GM12878 (cell line): Measurements from ENCODE around the gene MYRFL. TPM values are rescaled to one million over a fixed set of nuclear protein-coding genes. Genes with fewer than 3 reads are reported as not detected.

ENCODE experiments used
- ATAC-seq: fragments of 200-7000 bp; cut with Tn5 transposase; 3 replicates; pipeline ENCODE4 v1.9.1; 2020; ENCODE audit warnings: mild to moderate bottlenecking, moderate library complexity
- BruUV-seq: library from RNA; stranded (reverse); fragments of 400-500 nt; replicated peaks from 2 replicates; lab custom pipeline; 2021; lab: Mats Ljungman, UMichigan
- CTCF ChIA-PET: fragments of 300-600 bp; sonication (Branson Sonifier 250); formaldehyde crosslinking; extraction: SDS; loops from one replicate; lab custom pipeline; 2021; ENCODE audit warnings: inconsistent platforms; lab: Yijun Ruan, JAX
- POLR2A ChIA-PET: fragments of 350-600 bp; formaldehyde crosslinking; extraction: SDS; loops from one replicate; lab custom pipeline; 2021; ENCODE audit warnings: inconsistent platforms; lab: Charles Lee
- RAD21 ChIA-PET: fragments of 300-600 bp; sonication (Branson Sonifier 250); formaldehyde crosslinking; loops from one replicate; lab custom pipeline; 2023; ENCODE audit warnings: antibody characterized with exemption; ENCODE audit not compliant: unreplicated experiment; lab: Charles Lee
- SMC1A ChIA-PET: fragments of 300-600 bp; sonication (Branson Sonifier 250); formaldehyde crosslinking; loops from one replicate; lab custom pipeline; 2023; ENCODE audit not compliant: unreplicated experiment, uncharacterized antibody; lab: Charles Lee
- DNase-seq: peaks from one replicate; pipeline ENCODE4 v3.0.0-alpha.2; 2011; ENCODE audit warnings: low read depth, low spot score
- FAIRE-seq: peaks from 3 replicates; lab custom pipeline; 2011; peaks lifted over from hg19 to GRCh38; lab: Jason Lieb, UNC
- H2AFZ ChIP-seq: 2 replicates; pipeline ENCODE4 v1.6.0; 2011; ENCODE audit warnings: low read depth, low read length, control low read depth; ENCODE audit not compliant: control insufficient read depth
- H3K27ac ChIP-seq: 2 replicates; pipeline ENCODE4 v1.5.1; 2011; ENCODE audit warnings: control low read depth; ENCODE audit not compliant: control insufficient read depth, insufficient read depth
- H3K27me3 ChIP-seq, 2 experiments: replicated peaks in 1 of 2; 2 replicates each; pipeline versions ENCODE4 v1.6.0 to v1.6.1; 2011; ENCODE audit warnings: low read length in 1 of 2; ENCODE audit not compliant: control insufficient read depth in 2 of 2, insufficient read depth in 2 of 2
- H3K36me3 ChIP-seq, 2 experiments: 2 replicates each; pipeline ENCODE4 v1.5.1; 2011; ENCODE audit warnings: low read length in 1 of 2; ENCODE audit not compliant: control insufficient read depth in 2 of 2, insufficient read depth in 2 of 2
- H3K4me1 ChIP-seq: 2 replicates; pipeline ENCODE4 v1.6.1; 2011; ENCODE audit warnings: mild to moderate bottlenecking, low read length, moderate library complexity, mixed read lengths; ENCODE audit not compliant: control insufficient read depth, insufficient read depth
- H3K4me2 ChIP-seq: 2 replicates; pipeline ENCODE4 v1.6.0; 2011; ENCODE audit warnings: control low read depth; ENCODE audit not compliant: control insufficient read depth, insufficient read depth
- H3K4me3 ChIP-seq: fragments of 200-600 bp; sonication (generic); 2 replicates; pipeline ENCODE4 v1.5.1; 2016
- H3K79me2 ChIP-seq: 2 replicates; pipeline ENCODE4 v1.6.0; 2011; ENCODE audit warnings: low read length; ENCODE audit not compliant: control insufficient read depth, insufficient read depth
- H3K9ac ChIP-seq: 2 replicates; pipeline ENCODE4 v1.8.0; 2011; ENCODE audit warnings: low read length, control low read depth, mixed read lengths; ENCODE audit not compliant: control insufficient read depth, insufficient read depth
- H3K9me3 ChIP-seq: replicated peaks from 3 replicates; pipeline ENCODE4 v1.5.1; 2011; ENCODE audit warnings: mild to moderate bottlenecking, low read length; ENCODE audit not compliant: control insufficient read depth, insufficient read depth
- H4K20me1 ChIP-seq: 2 replicates; pipeline ENCODE4 v1.6.0; 2011; ENCODE audit not compliant: control insufficient read depth, insufficient read depth
- ATF2 ChIP-seq: IDR thresholded peaks from 2 replicates; pipeline ENCODE4 v1.6.1; 2012; ENCODE audit warnings: low read length, inconsistent platforms
- ELK1 ChIP-seq: IDR thresholded peaks from 2 replicates; pipeline ENCODE4 v1.6.1; 2012; ENCODE audit warnings: low read depth, low read length, improper control_type of control experiment
- HCFC1 ChIP-seq: fragments of 150-350 bp; IDR thresholded peaks from 2 replicates; pipeline ENCODE4 v1.6.1; 2014; ENCODE audit warnings: low read length
- HSF1 ChIP-seq: fragments of 150-350 bp; IDR thresholded peaks from 2 replicates; pipeline ENCODE4 v1.6.1; 2014; ENCODE audit warnings: mild to moderate bottlenecking, low read depth, low read length
- MYB ChIP-seq: fragments of 150-350 bp; IDR thresholded peaks from 2 replicates; pipeline ENCODE4 v1.6.1; 2014; ENCODE audit warnings: mild to moderate bottlenecking, low read depth, low read length, borderline replicate concordance
- NKRF ChIP-seq: fragments of 450-650 bp; conservative IDR thresholded peaks from 2 replicates; pipeline ENCODE4 v1.6.1; 2017; ENCODE audit warnings: mild to moderate bottlenecking, moderate library complexity
- USF1 ChIP-seq: IDR thresholded peaks from 2 replicates; pipeline ENCODE4 v1.6.1; 2011; ENCODE audit warnings: borderline replicate concordance, low read depth, mild to moderate bottlenecking, moderate library complexity, mixed read lengths, low read length; ENCODE audit not compliant: insufficient read depth; ENCODE audit errors: extremely low read length
- WGBS: methylation state at CpG from one replicate; pipeline ENCODE4 v1.1.6; 2016; ENCODE audit warnings: low lambda C conversion rate; ENCODE audit not compliant: insufficient replicate concordance, insufficient coverage; ENCODE audit errors: missing lambda C conversion rate; 5-methylcytosine and 5-hydroxymethylcytosine counted together
- in situ Hi-C: fragments of 300-500 bp; cut with MboI; formaldehyde crosslinking; loops from 9 replicates; pipeline ENCODE4 v1.14.3; 2018; ENCODE audit warnings: mixed read lengths
- intact Hi-C: fragments of 100-400 bp; cut with micrococcal nuclease; formaldehyde crosslinking; loops from one replicate; pipeline ENCODE4 v1.14.2; 2022; ENCODE audit not compliant: unreplicated experiment
- polyA plus RNA-seq, 11 experiments: library from polyadenylated mRNA; depleted of rRNA in 4 of 11; unstranded in 6 of 11; stranded (reverse) in 5 of 11; fragments of >200 nt; fragmentation: Nextera tagmentation in 4 of 11; fragmentation: Illumina TruSeq in 1 of 11; extraction: Ambion mirVana in 4 of 11; extraction: Trizol in 1 of 11; gene quantifications; 1 replicate in 1 of 11; 2 replicates in 10 of 11; pipeline versions ENCODE4 v1.2.1 to v1.2.3, GENCODE V29; 2011 to 2016; ENCODE audit warnings: inconsistent platforms in 2 of 11, missing spikeins in 2 of 11, low read depth in 1 of 11
- total RNA-seq, 4 experiments: library from RNA; depleted of rRNA in 3 of 4; stranded (reverse); fragments of >200 nt in 3 of 4; fragmentation: Illumina TruSeq in 1 of 4; extraction: Trizol in 1 of 4; gene quantifications; 2 replicates each; pipeline versions ENCODE4 v1.2.1 to v1.2.3, GENCODE V29; 2013 to 2021

The MYRFL gene
- total and polyA plus RNA-seq, 10 of the 15 experiments (the other 5 are each of a cell fraction or from before 2014, with no cell fraction given), result 0.24 to 1.8 (median 0.64) TPM

GRCh38 chr12:69874606-69875005 is 49.6 kb downstream of the MYRFL start:
- BruUV-seq, result no TSS peak
- 92% methylated on average over 1 of the region's 1 CpG for WGBS
- H3K4me2 ChIP-seq, result no peak overlapping the region
- ChIA-PET CTCF (interaction anchor here (0.8 kb wide), 1 partner anchor 857 kb away, joined by 4 read pairs; no protein-coding TSS in a partner anchor), SMC1A (interaction anchor here (2.0 kb wide), 1 partner anchor 8 kb away, joined by 4 read pairs; no protein-coding TSS in a partner anchor), RAD21 (no interaction called here), POLR2A (interaction anchor here (1.1 kb wide), 1 partner anchor 11 kb away, joined by 3 read pairs; no protein-coding TSS in a partner anchor)
- H3K4me1 ChIP-seq, result no peaks in the 10 kb centered on the region
- no peak overlapping the region for H3K9ac ChIP-seq
- H4K20me1 ChIP-seq, result no peaks in the 10 kb centered on the region
- H3K79me2 ChIP-seq, result no peaks in the 10 kb centered on the region
- no peaks in the 10 kb centered on the region for H3K36me3 ChIP-seq
- FAIRE-seq (no peak), ATAC-seq (no peak), DNase-seq (no peak)
- intact Hi-C loops (loop anchor here (5.0 kb wide), 1 partner anchor 137 kb away; the partner anchor contains the start of gene RAB3IP), in situ Hi-C loops (no loop called here)
- H2AFZ ChIP-seq, result no peak overlapping the region
- no peak overlapping the region for H3K4me3 ChIP-seq
- H3K27me3 ChIP-seq, result no peaks in the 10 kb centered on the region
- TF ChIP-seq MYB (no peak), USF1 (no peak), NKRF (no peak), HSF1 (no peak), ATF2 (no peak), ELK1 (no peak), HCFC1 (no peak)
- no peaks in the 10 kb centered on the region for H3K9me3 ChIP-seq
- no peak overlapping the region for H3K27ac ChIP-seq
